ENCODE data around the gene CWF19L1. TPM values are rescaled to one million over a fixed set of nuclear protein-coding genes. Genes with fewer than 3 reads are reported as not detected.

CWF19L1 gene
- total and polyA plus RNA-seq, 2 donors (not counting 3 experiments of a cell fraction or from before 2014, with no cell fraction given), result 11.5 to 29.9 TPM

DNA sequence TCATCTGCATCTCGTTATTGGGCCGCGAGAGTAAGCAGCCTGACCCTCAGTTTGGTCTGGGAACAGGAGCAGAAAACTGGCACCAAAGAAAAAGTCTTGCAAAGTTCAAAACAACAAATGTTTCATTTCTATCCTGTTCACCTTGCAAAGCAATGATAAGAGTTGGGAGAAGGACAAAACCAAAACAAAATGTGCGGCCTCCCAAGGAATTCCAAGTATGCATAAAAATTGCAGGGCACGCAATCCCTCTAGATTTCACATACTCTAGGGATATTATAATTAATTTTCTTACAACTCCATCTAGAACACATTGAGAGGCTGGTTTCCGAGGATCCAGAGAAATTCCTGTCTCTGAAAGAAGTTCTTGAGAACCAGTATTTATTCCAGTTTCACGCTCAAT lies 58.1 kb downstream of the CWF19L1 start:
- H3K9me1 ChIP-seq (replicated peaks; ENCODE audit: control insufficient read depth, extremely low read depth, insufficient read depth, low read length), result no peaks in the 10 kb centered on the region
- H4K20me1 ChIP-seq (replicated peaks; ENCODE audit: control insufficient read depth, extremely low read depth, insufficient read depth, low read length), result no peaks in the 10 kb centered on the region
- no peaks in the 10 kb centered on the region for H3K27me3 ChIP-seq (ENCODE audit: control insufficient read depth in 2 of 2, insufficient read depth in 2 of 2, low read length in 2 of 2)
- no peak overlapping the region for H3K4me3 ChIP-seq (replicated peaks in 1 of 3; ENCODE audit: insufficient read depth in 1 of 3, low read depth in 1 of 3, low read length in 3 of 3)
- no peak overlapping the region for H3K4me2 ChIP-seq (ENCODE audit: insufficient read depth, low read length)
- no peaks in the 10 kb centered on the region for H3K79me2 ChIP-seq (ENCODE audit: control insufficient read depth, insufficient read depth, low read length)
- intact Hi-C loops (cut with micrococcal nuclease) (no loop called here), dilution Hi-C loops (cut with MboI; ENCODE audit: extremely low pct_ligation_motif_present, low sequenced_read_pairs) (no loop called here)
- no peak for FAIRE-seq
- H3K36me3 ChIP-seq (ENCODE audit: control insufficient read depth in 2 of 2, extremely low read depth in 1 of 2, insufficient read depth in 2 of 2, low read length in 2 of 2), result peaks cover 5 to 9% of the 10 kb centered on the region in 2 experiments
- H3K9me3 ChIP-seq (replicated peaks; ENCODE audit: control insufficient read depth, insufficient read depth, low read length), result no peaks in the 10 kb centered on the region
- no TSS peak for BruUV-seq (replicated peaks)
- ChIA-PET POLR2A (no interaction called here), CTCF (interaction anchor here (1.2 kb wide), 1 partner anchor 13 kb away, joined by 3 read pairs; no protein-coding TSS in a partner anchor)
- no peaks in the 10 kb centered on the region for H3K4me1 ChIP-seq (ENCODE audit: control insufficient read depth, extremely low read depth, insufficient read depth, low read length)
- DNase-seq (ENCODE audit: low read depth, low spot score), result no peak
- TF ChIP-seq EZH2 (IDR thresholded peaks at IDR 0.05; ENCODE audit: borderline replicate concordance, low read depth, low read length, severe bottlenecking), result no peak
- no peak for TF ChIP-seq FOS (IDR thresholded peaks at IDR 0.05; ENCODE audit: borderline replicate concordance, insufficient read depth, low read length)
- TF ChIP-seq POLR2A (IDR thresholded peaks at IDR 0.05; ENCODE audit: low read depth, low read length), result no peak
- no peak for TF ChIP-seq POLR2AphosphoS5 (IDR thresholded peaks at IDR 0.05; ENCODE audit: insufficient read depth, low read depth, low read length)
- TF ChIP-seq, protein P1, sequence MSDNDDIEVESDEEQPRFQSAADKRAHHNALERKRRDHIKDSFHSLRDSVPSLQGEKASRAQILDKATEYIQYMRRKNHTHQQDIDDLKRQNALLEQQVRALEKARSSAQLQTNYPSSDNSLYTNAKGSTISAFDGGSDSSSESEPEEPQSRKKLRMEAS (IDR thresholded peaks at IDR 0.05; ENCODE audit: insufficient read depth, insufficient read length), result no peak
- no peak for TF ChIP-seq JUN (IDR thresholded peaks at IDR 0.05; ENCODE audit: borderline replicate concordance, insufficient read depth, insufficient read length, low read depth)
- TF ChIP-seq, protein P2, sequence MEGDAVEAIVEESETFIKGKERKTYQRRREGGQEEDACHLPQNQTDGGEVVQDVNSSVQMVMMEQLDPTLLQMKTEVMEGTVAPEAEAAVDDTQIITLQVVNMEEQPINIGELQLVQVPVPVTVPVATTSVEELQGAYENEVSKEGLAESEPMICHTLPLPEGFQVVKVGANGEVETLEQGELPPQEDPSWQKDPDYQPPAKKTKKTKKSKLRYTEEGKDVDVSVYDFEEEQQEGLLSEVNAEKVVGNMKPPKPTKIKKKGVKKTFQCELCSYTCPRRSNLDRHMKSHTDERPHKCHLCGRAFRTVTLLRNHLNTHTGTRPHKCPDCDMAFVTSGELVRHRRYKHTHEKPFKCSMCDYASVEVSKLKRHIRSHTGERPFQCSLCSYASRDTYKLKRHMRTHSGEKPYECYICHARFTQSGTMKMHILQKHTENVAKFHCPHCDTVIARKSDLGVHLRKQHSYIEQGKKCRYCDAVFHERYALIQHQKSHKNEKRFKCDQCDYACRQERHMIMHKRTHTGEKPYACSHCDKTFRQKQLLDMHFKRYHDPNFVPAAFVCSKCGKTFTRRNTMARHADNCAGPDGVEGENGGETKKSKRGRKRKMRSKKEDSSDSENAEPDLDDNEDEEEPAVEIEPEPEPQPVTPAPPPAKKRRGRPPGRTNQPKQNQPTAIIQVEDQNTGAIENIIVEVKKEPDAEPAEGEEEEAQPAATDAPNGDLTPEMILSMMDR (IDR thresholded peaks at IDR 0.05; ENCODE audit: extremely low read depth in 1 of 2, insufficient read depth in 1 of 2, low read depth in 1 of 2, low read length in 2 of 2), result no peak
- no peak for TF ChIP-seq GATA2 (IDR thresholded peaks at IDR 0.05; ENCODE audit: insufficient read depth, insufficient read length, low read depth, low read length)
- no peak for TF ChIP-seq MYC (IDR thresholded peaks at IDR 0.05; ENCODE audit: low read depth, low read length)
- no peak overlapping the region for H3K27ac ChIP-seq (ENCODE audit: insufficient read depth, low read depth, low read length)
- no peak overlapping the region for H3K9ac ChIP-seq (replicated peaks; ENCODE audit: extremely low read depth, insufficient read depth, low read length)
- H2AFZ ChIP-seq (ENCODE audit: low read depth, low read length), result no peak overlapping the region

Measured in endothelial cell of umbilical vein (primary cell).